GM12872 (cell line): Measurements from ENCODE around the gene CDK12.
A peak's percentile ranks its signal among the peaks of the same experiment; 100 is the strongest.

ENCODE experiments used
- TF ChIP-seq, protein P1 (sequence below): IDR thresholded peaks from 3 replicates; pipeline ENCODE4 v1.5.1; 2011; ENCODE audit warnings: low read depth, mild to moderate bottlenecking, low read length, moderate library complexity; ENCODE audit not compliant: insufficient read depth

Gene CDK12

DNA sequence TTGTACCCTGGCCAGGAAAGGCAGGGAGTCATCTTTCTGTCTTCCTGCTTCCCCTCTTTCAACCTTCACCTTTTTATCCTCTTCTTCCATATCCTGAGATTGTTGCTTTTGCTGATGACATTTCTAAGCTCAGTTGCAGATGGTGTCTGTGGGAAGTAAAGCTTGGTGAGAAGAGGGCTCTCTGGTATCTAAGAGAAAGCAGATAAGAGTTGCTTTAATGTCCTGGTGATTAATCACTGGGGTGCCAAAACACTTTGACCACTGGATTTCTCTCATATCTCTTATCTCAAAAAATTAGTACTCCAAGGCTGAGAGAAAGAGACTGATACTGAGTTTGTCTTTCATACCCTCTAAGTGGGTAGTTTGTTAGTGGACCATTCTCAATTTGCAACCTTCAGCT is 75.2 kb downstream of the CDK12 start:
- TF ChIP-seq, protein P1, sequence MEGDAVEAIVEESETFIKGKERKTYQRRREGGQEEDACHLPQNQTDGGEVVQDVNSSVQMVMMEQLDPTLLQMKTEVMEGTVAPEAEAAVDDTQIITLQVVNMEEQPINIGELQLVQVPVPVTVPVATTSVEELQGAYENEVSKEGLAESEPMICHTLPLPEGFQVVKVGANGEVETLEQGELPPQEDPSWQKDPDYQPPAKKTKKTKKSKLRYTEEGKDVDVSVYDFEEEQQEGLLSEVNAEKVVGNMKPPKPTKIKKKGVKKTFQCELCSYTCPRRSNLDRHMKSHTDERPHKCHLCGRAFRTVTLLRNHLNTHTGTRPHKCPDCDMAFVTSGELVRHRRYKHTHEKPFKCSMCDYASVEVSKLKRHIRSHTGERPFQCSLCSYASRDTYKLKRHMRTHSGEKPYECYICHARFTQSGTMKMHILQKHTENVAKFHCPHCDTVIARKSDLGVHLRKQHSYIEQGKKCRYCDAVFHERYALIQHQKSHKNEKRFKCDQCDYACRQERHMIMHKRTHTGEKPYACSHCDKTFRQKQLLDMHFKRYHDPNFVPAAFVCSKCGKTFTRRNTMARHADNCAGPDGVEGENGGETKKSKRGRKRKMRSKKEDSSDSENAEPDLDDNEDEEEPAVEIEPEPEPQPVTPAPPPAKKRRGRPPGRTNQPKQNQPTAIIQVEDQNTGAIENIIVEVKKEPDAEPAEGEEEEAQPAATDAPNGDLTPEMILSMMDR, result no peak

DNA sequence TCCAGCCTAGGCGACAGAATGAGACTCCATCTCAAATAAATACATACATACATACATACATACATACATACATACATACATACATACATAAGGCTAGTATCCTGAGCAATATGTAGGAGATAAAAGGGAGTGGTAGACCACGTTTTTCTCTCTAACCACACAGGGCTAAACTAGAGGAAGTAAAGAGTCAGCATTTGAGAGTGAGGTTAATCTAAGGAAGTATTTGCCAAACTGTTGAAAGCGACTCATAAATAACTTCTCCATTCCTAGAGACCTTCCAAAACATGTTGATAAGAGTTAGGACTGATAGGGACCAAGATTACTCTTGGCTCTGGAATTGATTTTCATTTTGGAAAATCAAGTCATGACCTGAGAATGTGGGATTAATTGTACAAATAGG is 77.6 kb downstream of the CDK12 start:
- TF ChIP-seq, protein P1, result no peak

DNA sequence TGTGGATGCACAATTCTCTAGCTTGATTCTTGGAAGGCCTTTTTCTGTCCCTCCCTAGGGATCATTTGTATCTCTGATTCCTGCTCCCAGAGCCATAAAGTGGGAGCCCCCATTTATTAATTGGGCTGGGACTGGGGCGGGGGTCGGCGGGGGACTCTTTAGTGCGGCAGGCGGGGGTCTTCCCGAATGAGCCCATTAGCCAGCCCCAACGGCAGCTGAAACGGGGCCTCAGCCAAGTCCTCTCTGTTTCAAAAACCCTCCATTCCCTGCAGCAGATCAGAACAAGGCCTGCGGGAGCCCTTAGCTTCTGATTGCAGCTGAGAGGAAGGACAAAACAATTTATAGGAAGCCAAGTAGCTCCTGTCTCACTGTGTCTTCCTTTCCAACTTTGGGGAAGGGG is 79.3 kb downstream of the CDK12 start:
- TF ChIP-seq, protein P1, result no peak

DNA sequence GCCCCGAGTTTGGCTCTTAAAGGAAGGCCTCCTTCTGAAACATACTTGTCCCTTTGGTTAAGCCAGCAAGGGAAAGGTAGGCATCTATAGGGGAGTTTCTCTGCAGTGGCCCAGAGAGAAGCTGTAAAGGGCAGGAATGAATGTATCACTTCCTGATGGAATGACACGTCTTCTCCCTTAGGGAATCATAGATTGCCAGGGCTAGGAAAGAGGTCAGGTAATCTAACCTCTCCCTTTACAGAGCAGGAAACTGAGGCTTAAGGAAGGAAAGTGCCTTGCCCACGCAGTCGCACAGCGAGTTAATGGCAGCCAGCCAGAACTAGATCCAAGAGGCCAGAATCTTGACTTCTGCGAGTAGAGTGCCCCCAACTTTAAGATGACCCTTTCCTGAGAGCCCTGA is 80.4 kb downstream of the CDK12 start:
- TF ChIP-seq, protein P1, result no peak

DNA sequence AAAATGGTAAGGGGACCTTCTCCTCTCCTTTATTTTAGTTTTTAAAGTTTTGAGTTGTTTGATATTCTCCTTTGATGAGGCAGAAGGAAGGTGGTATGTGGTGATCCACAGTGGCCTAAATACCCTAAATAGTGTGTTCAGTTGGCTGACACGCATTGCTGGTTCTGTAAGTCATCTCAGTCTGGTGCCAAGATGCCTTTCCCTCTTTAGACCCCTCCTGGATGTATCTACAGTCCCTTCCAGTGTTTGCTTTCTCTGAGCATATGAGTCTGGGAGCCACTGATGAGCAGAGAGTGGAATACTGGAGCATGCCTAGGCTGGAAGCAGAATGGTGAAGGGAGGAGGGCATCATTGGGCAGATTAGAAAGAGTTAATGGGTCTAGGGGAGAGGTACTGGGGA is 81.9 kb downstream of the CDK12 start:
- TF ChIP-seq, protein P1, result no peak

DNA sequence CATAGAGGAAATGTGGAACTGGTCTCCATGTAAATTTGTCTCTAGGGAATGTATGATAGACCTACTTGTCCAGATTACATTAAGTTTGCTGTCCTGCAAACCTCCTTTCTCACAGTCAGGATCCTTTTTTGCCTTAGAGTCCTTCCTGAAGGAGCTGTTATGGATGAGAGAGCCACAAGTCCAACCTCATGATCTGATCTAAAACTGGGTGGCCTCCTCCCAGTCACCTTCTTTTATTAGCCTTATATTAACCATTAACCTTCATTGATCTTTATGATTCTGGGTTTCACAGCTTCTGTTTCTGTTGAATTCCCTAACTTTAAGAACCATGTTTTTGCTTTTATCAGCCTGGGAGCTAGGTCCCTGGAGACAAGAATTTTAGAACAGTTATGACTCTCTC is 82.4 kb downstream of the CDK12 start:
- TF ChIP-seq, protein P1, result no peak

DNA sequence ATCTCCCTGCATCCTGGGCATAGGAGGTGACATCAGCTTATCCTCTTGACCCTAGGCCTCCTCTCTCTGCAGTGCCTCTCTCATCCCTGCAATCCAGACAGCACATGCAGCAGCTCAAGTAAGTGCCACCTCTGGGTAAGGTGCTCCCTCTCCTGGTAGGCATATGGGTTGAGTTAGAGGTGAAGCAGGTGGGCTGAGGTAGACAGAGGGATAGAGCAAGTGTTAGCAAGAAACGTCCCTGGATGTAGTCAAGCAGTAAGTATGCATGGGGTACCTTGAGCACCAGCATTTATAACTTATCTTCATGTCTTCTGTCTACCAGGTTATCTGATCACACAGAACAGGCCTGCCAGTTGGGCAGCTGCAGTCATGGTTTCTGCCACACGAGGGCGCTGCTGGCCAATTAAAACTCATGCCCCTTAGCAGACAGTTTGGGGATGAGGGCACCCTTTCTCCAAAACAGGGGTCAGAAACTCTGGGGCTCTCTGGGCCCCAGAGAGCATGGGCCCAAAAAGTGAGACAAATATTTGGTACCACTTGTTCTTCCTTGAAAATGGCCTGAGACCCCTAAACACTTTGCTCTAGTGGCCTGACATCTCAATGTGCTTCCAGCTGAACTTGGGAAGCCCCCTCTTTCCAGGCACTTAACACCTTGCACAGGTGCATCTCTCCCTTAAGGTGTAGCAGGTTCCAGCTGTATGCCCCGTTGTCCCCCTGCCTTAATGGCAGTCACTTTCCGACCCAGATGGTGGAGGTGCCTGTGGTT is 86.6 kb downstream of the CDK12 start:
- TF ChIP-seq, protein P1, result peak; percentile 97
